Eye (tissue), 1 donor: ENCODE results near the gene CD300LB.
"Not testable (repeated sequence)": the region's sequence is repeated elsewhere in the genome, so short reads cannot be mapped to it uniquely, and the experiment has no call there.

ENCODE experiments used
- DNase-seq: peaks from one replicate; pipeline ENCODE4 v3.0.0-alpha.2; 2015

The CD300LB gene

GRCh38 chr17:74524653-74525464 lies 6.4 kb downstream of the CD300LB start:
- DNase-seq: no peak

GRCh38 chr17:74523308-74523707 lies 8.0 kb downstream of the CD300LB start:
- no peak for DNase-seq

GRCh38 chr17:74522381-74523105 lies 8.7 kb downstream of the CD300LB start:
- DNase-seq: no peak

GRCh38 chr17:74521701-74522201 lies 9.5 kb downstream of the CD300LB start:
- DNase-seq: no peak

- DNase-seq: no peak
Measured at GRCh38 chr17:74520790-74521480, 10.3 kb downstream of the CD300LB start.

- no peak for DNase-seq
Measured at GRCh38 chr17:74520016-74520434, 11.2 kb downstream of the CD300LB start.

GRCh38 chr17:74518413-74518981 lies 12.8 kb downstream of the CD300LB start:
- not testable (repeated sequence) for DNase-seq

GRCh38 chr17:74516561-74517328 lies 14.5 kb downstream of the CD300LB start:
- DNase-seq: no peak

GRCh38 chr17:74515941-74516340 lies 15.3 kb downstream of the CD300LB start:
- DNase-seq: no peak

GRCh38 chr17:74514632-74515334 lies 16.5 kb downstream of the CD300LB start:
- no peak for DNase-seq

- peak; percentile 86 for DNase-seq
Measured at GRCh38 chr17:74513987-74514631, 17.2 kb downstream of the CD300LB start.

GRCh38 chr17:74512624-74513091 lies 18.6 kb downstream of the CD300LB start:
- no peak for DNase-seq

- DNase-seq: no peak
Measured at GRCh38 chr17:74512036-74512435, 19.2 kb downstream of the CD300LB start.

GRCh38 chr17:74508156-74508555 lies 23.1 kb downstream of the CD300LB start:
- DNase-seq: no peak

- not testable (repeated sequence) for DNase-seq
Measured at GRCh38 chr17:74503949-74504348, 27.3 kb downstream of the CD300LB start.

- DNase-seq: no peak
Measured at GRCh38 chr17:74502861-74503260, 28.4 kb downstream of the CD300LB start.

- DNase-seq: no peak
Measured at GRCh38 chr17:74499992-74500391, 31.3 kb downstream of the CD300LB start.

GRCh38 chr17:74497471-74497870 lies 33.8 kb downstream of the CD300LB start:
- DNase-seq: no peak

- peak; percentile 91 for DNase-seq
Measured at GRCh38 chr17:74493331-74493833, 37.9 kb downstream of the CD300LB start.

- DNase-seq: no peak
Measured at GRCh38 chr17:74491626-74492025, 39.6 kb downstream of the CD300LB start.

- DNase-seq: no peak
Measured at GRCh38 chr17:74490716-74491115, 40.6 kb downstream of the CD300LB start.
